IMR-90 (cell line): ENCODE measurements around the gene SRRM3. TPM values are rescaled to one million over a fixed set of nuclear protein-coding genes. Genes with fewer than 3 reads are reported as not detected.

ENCODE experiments used
- ATAC-seq: fragments of 200-7000 bp; cut with Tn5 transposase; 2 replicates; pipeline ENCODE4 v1.9.1; 2020; ENCODE audit warnings: low read depth, mild to moderate bottlenecking, moderate library complexity
- BruUV-seq: library from RNA; stranded (reverse); fragments of 400-500 nt; replicated peaks from 2 replicates; lab custom pipeline; 2021; lab: Mats Ljungman, UMichigan
- CTCF ChIA-PET: fragments of 300-600 bp; formaldehyde crosslinking; extraction: SDS; loops from one replicate; lab custom pipeline; 2021; ENCODE audit warnings: antibody characterized with exemption; lab: Yijun Ruan, JAX
- POLR2A ChIA-PET: fragments of 300-600 bp; sonication (Branson Sonifier 250); formaldehyde crosslinking; loops from one replicate; lab custom pipeline; 2022; ENCODE audit warnings: antibody characterized with exemption; ENCODE audit not compliant: unreplicated experiment; lab: Charles Lee
- DNase-seq: peaks from one replicate; pipeline ENCODE4 v3.0.0; 2013
- H2AFZ ChIP-seq: replicated peaks from 2 replicates; pipeline ENCODE3; 2013; ENCODE audit warnings: low read length, mild to moderate bottlenecking; ENCODE audit not compliant: poor library complexity
- H2AK5ac ChIP-seq: 2 replicates; pipeline ENCODE4 v1.6.1; 2013; ENCODE audit warnings: low read depth, low read length, inconsistent platforms
- H2AK9ac ChIP-seq: replicated peaks from 2 replicates; pipeline ENCODE3; 2013; ENCODE audit warnings: mild to moderate bottlenecking, low read depth, low read length, moderate library complexity; ENCODE audit not compliant: poor library complexity
- H2BK120ac ChIP-seq: 2 replicates; pipeline ENCODE4 v1.6.1; 2013; ENCODE audit warnings: low read depth, low read length, inconsistent platforms
- H2BK15ac ChIP-seq: 3 replicates; pipeline ENCODE4 v1.6.1; 2013; ENCODE audit warnings: low read depth, low read length, inconsistent platforms
- H2BK20ac ChIP-seq: 2 replicates; pipeline ENCODE4 v1.6.1; 2013; ENCODE audit warnings: low read depth, mild to moderate bottlenecking, inconsistent platforms, low read length, moderate library complexity
- H2BK5ac ChIP-seq: 2 replicates; pipeline ENCODE4 v1.6.1; 2013; ENCODE audit warnings: mild to moderate bottlenecking, low read depth, low read length, inconsistent platforms; ENCODE audit not compliant: poor library complexity, severe bottlenecking
- H3K14ac ChIP-seq: replicated peaks from 2 replicates; pipeline ENCODE4 v1.6.1; 2013; ENCODE audit warnings: low read depth, low read length, inconsistent platforms
- H3K18ac ChIP-seq: 2 replicates; pipeline ENCODE4 v1.6.1; 2013; ENCODE audit warnings: low read depth, low read length, control low read depth
- H3K23ac ChIP-seq: 2 replicates; pipeline ENCODE4 v1.6.1; 2013; ENCODE audit warnings: low read depth, low read length, inconsistent platforms
- H3K27ac ChIP-seq: 2 replicates; pipeline ENCODE4 v1.5.1; 2013; ENCODE audit warnings: mild to moderate bottlenecking, control low read depth, low read length; ENCODE audit not compliant: insufficient read depth
- H3K27me3 ChIP-seq: 2 replicates; pipeline ENCODE4 v1.6.1; 2013; ENCODE audit warnings: low read length; ENCODE audit not compliant: control insufficient read depth, insufficient read depth
- H3K36me3 ChIP-seq: 2 replicates; pipeline ENCODE4 v1.6.1; 2013; ENCODE audit warnings: low read length, mixed read lengths; ENCODE audit not compliant: control insufficient read depth, insufficient read depth
- H3K4ac ChIP-seq: 2 replicates; pipeline ENCODE4 v1.6.1; 2013; ENCODE audit warnings: low read depth, low read length, inconsistent platforms
- H3K4me1 ChIP-seq: 2 replicates; pipeline ENCODE4 v1.6.1; 2013; ENCODE audit warnings: low read length, mixed read lengths; ENCODE audit not compliant: control insufficient read depth, insufficient read depth
- H3K4me2 ChIP-seq: 2 replicates; pipeline ENCODE4 v1.6.1; 2013; ENCODE audit warnings: low read depth, mild to moderate bottlenecking, control low read depth, low read length, moderate library complexity
- H3K4me3 ChIP-seq: 2 replicates; pipeline ENCODE4 v1.5.1; 2013; ENCODE audit warnings: low read depth, mild to moderate bottlenecking, control low read depth, low read length, moderate library complexity; ENCODE audit not compliant: insufficient read depth
- H3K56ac ChIP-seq: 2 replicates; pipeline ENCODE4 v1.6.1; 2013; ENCODE audit warnings: low read length, inconsistent platforms; ENCODE audit not compliant: insufficient read depth; ENCODE audit errors: extremely low read depth
- H3K79me1 ChIP-seq, 2 experiments: 2 replicates each; pipeline ENCODE4 v1.6.1; 2013; ENCODE audit warnings: low read length in 2 of 2, inconsistent platforms in 1 of 2, low read depth in 1 of 2
- H3K9ac ChIP-seq: 2 replicates; pipeline ENCODE4 v1.6.1; 2013; ENCODE audit warnings: low read depth, low read length, control low read depth
- H3K9me1 ChIP-seq: 2 replicates; pipeline ENCODE4 v1.6.1; 2013; ENCODE audit warnings: low read length, inconsistent platforms; ENCODE audit not compliant: insufficient read depth
- H3K9me3 ChIP-seq: 2 replicates; pipeline ENCODE4 v1.6.1; 2013; ENCODE audit warnings: low read length; ENCODE audit not compliant: control insufficient read depth, insufficient read depth
- H4K20me1 ChIP-seq: 2 replicates; pipeline ENCODE4 v1.6.1; 2013; ENCODE audit warnings: low read length, inconsistent platforms; ENCODE audit not compliant: insufficient read depth
- H4K5ac ChIP-seq: 2 replicates; pipeline ENCODE4 v1.6.1; 2013; ENCODE audit warnings: mild to moderate bottlenecking, low read depth, low read length, control low read depth
- H4K8ac ChIP-seq, 2 experiments: 2 replicates each; pipeline ENCODE4 v1.6.1; 2013; ENCODE audit warnings: low read depth in 2 of 2, low read length in 2 of 2, control low read depth in 1 of 2, inconsistent platforms in 1 of 2
- H4K91ac ChIP-seq: 2 replicates; pipeline ENCODE4 v1.6.1; 2013; ENCODE audit warnings: low read depth, low read length, inconsistent platforms; ENCODE audit not compliant: insufficient read depth
- FOS ChIP-seq: fragments of 150-350 bp; IDR thresholded peaks from 2 replicates; pipeline ENCODE4 v1.6.1; 2016; ENCODE audit warnings: low read depth, low read length
- RCOR1 ChIP-seq: IDR thresholded peaks from 2 replicates; pipeline ENCODE4 v1.6.1; 2012; ENCODE audit warnings: mild to moderate bottlenecking, low read length, improper control_type of control experiment; ENCODE audit not compliant: insufficient replicate concordance
- USF2 ChIP-seq: fragments of 150-350 bp; IDR thresholded peaks from 2 replicates; pipeline ENCODE4 v1.6.1; 2017; ENCODE audit warnings: mild to moderate bottlenecking, antibody characterized with exemption, low read length, low read depth
- WGBS, 2 experiments: methylation state at CpG; one replicate each; pipeline versions ENCODE4 v1.1.5 to v1.1.7; 2013; ENCODE audit warnings: missing lambda C conversion rate in 2 of 2; ENCODE audit not compliant: insufficient read length in 1 of 2; ENCODE audit errors: extremely low coverage in 2 of 2; 5-methylcytosine and 5-hydroxymethylcytosine counted together
- dilution Hi-C: fragments of 300-500 bp; cut with HindIII; formaldehyde crosslinking; loops from one replicate; pipeline ENCODE4 v1.14.3; 2018; ENCODE audit warnings: low sequenced_read_pairs; ENCODE audit not compliant: unreplicated experiment
- in situ Hi-C: fragments of 300-500 bp; cut with MboI; formaldehyde crosslinking; loops from 3 replicates; pipeline ENCODE4 v1.14.3; 2019; ENCODE audit warnings: low sequenced_read_pairs, inconsistent platforms, mixed read lengths
- intact Hi-C: fragments of 100-400 bp; cut with micrococcal nuclease; formaldehyde crosslinking; loops from 2 replicates; pipeline ENCODE4 v1.10.0; 2022
- polyA plus RNA-seq, 3 experiments: library from polyadenylated mRNA; depleted of rRNA; stranded (reverse); fragments of >200 nt; gene quantifications; 2 replicates each; pipeline ENCODE4 v1.2.3, GENCODE V29; 2012; ENCODE audit warnings: low replicate concordance in 1 of 3
- total RNA-seq: library from RNA; depleted of rRNA; stranded (reverse); fragments of >200 nt; gene quantifications from 2 replicates; pipeline ENCODE4 v1.2.3, GENCODE V29; 2012

The SRRM3 gene
- total and polyA plus RNA-seq, 2 of the 4 experiments (the other 2 are of a cell fraction), result 0.18 to 2.5 TPM

GRCh38 chr7:76225951-76226350 is 24.3 kb downstream of the SRRM3 start:
- Histone ChIP-seq H4K91ac (no peak overlapping the region), H3K18ac (no peak overlapping the region), H2BK20ac (no peak overlapping the region), H3K9me3 (no peaks in the 10 kb centered on the region), H3K9me1 (no peaks in the 10 kb centered on the region), H4K5ac (no peak overlapping the region), H3K27ac (no peak overlapping the region), H2BK120ac (no peak overlapping the region), H2BK15ac (no peak overlapping the region), H3K36me3 (no peaks in the 10 kb centered on the region), H2AK9ac (no peak overlapping the region), H2AFZ (no peak overlapping the region), H3K4me1 (no peaks in the 10 kb centered on the region), H3K56ac (no peak overlapping the region), H4K8ac (no peak overlapping the region), H3K4me3 (no peak overlapping the region), H3K4ac (no peak overlapping the region), H3K9ac (no peak overlapping the region), H2AK5ac (no peak overlapping the region), H3K4me2 (no peak overlapping the region), H2BK5ac (no peak overlapping the region), H4K20me1 (no peaks in the 10 kb centered on the region), H3K79me1 (no peaks in the 10 kb centered on the region), H3K23ac (no peak overlapping the region), H3K14ac (no peak overlapping the region), H3K27me3 (peaks cover 11% of the 10 kb centered on the region)
- BruUV-seq, result no TSS peak
- 0% methylated on average over 1 of the region's 2 CpGs; no CpG with 5 or more reads in 1 of the 2 experiments for WGBS, 2 experiments
- dilution Hi-C loops, result no loop called here
- DNase-seq (no peak), ATAC-seq (no peak)
- ChIA-PET POLR2A (no interaction called here), CTCF (no interaction called here)
- intact Hi-C loops, result no loop called here
- in situ Hi-C loops, result no loop called here
- TF ChIP-seq FOS (no peak), RCOR1 (no peak), USF2 (no peak)
